ENCODE results near the gene INHBE.
"Not testable (repeated sequence)": the region's sequence is repeated elsewhere in the genome, so short reads cannot be mapped to it uniquely, and the experiment has no call there.

Gene INHBE

GRCh38 chr12:57441846-57442427, 13.2 kb upstream of the INHBE start:
- Histone ChIP-seq H3K9me3 (ENCODE audit: low read length) (0 out of 2 replicates have a peak, but pooled peaks cover 2% of the 10 kb centered on the region), H2AFZ (ENCODE audit: low read length) (no peak overlapping the region), H3K36me3 (ENCODE audit: insufficient read depth, low read length) (no peaks in the 10 kb centered on the region; the same call in 1 of the 2 replicates), H3K27ac (ENCODE audit: low read depth, low read length, poor library complexity, severe bottlenecking) (no peak overlapping the region), H3F3A (ENCODE audit: insufficient read depth, low read length) (no peaks in the 10 kb centered on the region), H3K9ac (ENCODE audit: low read length) (no peak overlapping the region), H3K4me3 (ENCODE audit: low read depth, low read length, poor library complexity, severe bottlenecking) (no peak overlapping the region), H3K27me3 (ENCODE audit: insufficient read depth, low read length) (no peaks in the 10 kb centered on the region; the same call in 1 of the 2 replicates), H3K79me2 (ENCODE audit: insufficient read depth, low read length) (no peaks in the 10 kb centered on the region), H3K9me2 (ENCODE audit: low read depth, low read length) (no peaks in the 10 kb centered on the region), H3K4me1 (ENCODE audit: insufficient read depth, low read length, severe bottlenecking) (no peaks in the 10 kb centered on the region), H4K20me1 (ENCODE audit: insufficient read depth, low read length) (no peaks in the 10 kb centered on the region), H3K4me2 (ENCODE audit: low read length) (no peak overlapping the region)
- no peak for TF ChIP-seq EZH2 (IDR thresholded peaks at IDR 0.05; ENCODE audit: borderline replicate concordance, low read length)
- TF ChIP-seq, protein P1, sequence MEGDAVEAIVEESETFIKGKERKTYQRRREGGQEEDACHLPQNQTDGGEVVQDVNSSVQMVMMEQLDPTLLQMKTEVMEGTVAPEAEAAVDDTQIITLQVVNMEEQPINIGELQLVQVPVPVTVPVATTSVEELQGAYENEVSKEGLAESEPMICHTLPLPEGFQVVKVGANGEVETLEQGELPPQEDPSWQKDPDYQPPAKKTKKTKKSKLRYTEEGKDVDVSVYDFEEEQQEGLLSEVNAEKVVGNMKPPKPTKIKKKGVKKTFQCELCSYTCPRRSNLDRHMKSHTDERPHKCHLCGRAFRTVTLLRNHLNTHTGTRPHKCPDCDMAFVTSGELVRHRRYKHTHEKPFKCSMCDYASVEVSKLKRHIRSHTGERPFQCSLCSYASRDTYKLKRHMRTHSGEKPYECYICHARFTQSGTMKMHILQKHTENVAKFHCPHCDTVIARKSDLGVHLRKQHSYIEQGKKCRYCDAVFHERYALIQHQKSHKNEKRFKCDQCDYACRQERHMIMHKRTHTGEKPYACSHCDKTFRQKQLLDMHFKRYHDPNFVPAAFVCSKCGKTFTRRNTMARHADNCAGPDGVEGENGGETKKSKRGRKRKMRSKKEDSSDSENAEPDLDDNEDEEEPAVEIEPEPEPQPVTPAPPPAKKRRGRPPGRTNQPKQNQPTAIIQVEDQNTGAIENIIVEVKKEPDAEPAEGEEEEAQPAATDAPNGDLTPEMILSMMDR (IDR thresholded peaks at IDR 0.05; ENCODE audit: low read length) = no peak

GRCh38 chr12:57444337-57444736, 10.8 kb upstream of the INHBE start:
- not testable (repeated sequence) for H3K79me2 ChIP-seq (ENCODE audit: insufficient read depth, low read length)

DNA sequence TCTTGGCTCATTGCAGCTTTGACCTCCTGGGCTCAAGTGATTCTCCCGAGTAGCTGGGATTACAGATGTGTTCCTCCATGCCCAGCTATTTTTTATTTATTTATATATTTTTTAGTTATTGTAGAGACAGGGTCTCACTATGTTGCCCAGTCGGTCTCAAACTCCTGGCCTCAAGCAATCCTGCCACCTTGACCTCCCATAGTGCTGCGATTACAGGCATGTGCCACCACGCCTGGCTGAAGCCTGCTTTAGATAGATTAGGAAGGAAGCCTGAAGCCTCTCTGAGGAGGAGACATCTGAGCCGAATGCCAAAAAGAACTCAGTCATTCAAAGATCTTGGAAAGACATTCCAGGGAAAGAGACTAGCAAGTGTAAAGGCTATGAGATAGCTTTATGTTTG, 10.4 kb upstream of the INHBE start:
- Histone ChIP-seq H3K4me3 (ENCODE audit: low read depth, low read length, poor library complexity, severe bottlenecking) (no peak overlapping the region), H3K4me2 (ENCODE audit: low read length) (no peak overlapping the region), H3K27me3 (ENCODE audit: insufficient read depth, low read length) (no peaks in the 10 kb centered on the region; the same call in 1 of the 2 replicates), H4K20me1 (ENCODE audit: insufficient read depth, low read length) (no peaks in the 10 kb centered on the region), H3K36me3 (ENCODE audit: insufficient read depth, low read length) (no peaks in the 10 kb centered on the region; the same call in 1 of the 2 replicates), H3K79me2 (ENCODE audit: insufficient read depth, low read length) (no peaks in the 10 kb centered on the region), H3K9me3 (ENCODE audit: low read length) (0 out of 2 replicates have a peak, but pooled peaks cover 2% of the 10 kb centered on the region), H3F3A (ENCODE audit: insufficient read depth, low read length) (no peaks in the 10 kb centered on the region), H3K9me2 (ENCODE audit: low read depth, low read length) (no peaks in the 10 kb centered on the region), H3K27ac (ENCODE audit: low read depth, low read length, poor library complexity, severe bottlenecking) (no peak overlapping the region), H3K4me1 (ENCODE audit: insufficient read depth, low read length, severe bottlenecking) (no peaks in the 10 kb centered on the region), H2AFZ (ENCODE audit: low read length) (no peak overlapping the region), H3K9ac (ENCODE audit: low read length) (no peak overlapping the region)
- no peak for TF ChIP-seq EZH2 (IDR thresholded peaks at IDR 0.05; ENCODE audit: borderline replicate concordance, low read length)
- TF ChIP-seq, protein P1 (IDR thresholded peaks at IDR 0.05; ENCODE audit: low read length) = no peak

More at GRCh38 chr12:57444337-57444736, 10.8 kb upstream of the INHBE start:
- H3K4me3 ChIP-seq (ENCODE audit: low read depth, low read length, poor library complexity, severe bottlenecking); H3K4me1 ChIP-seq (ENCODE audit: insufficient read depth, low read length, severe bottlenecking); H3K4me2 ChIP-seq (ENCODE audit: low read length); H3K9me3 ChIP-seq (ENCODE audit: low read length); H3K9me2 ChIP-seq (ENCODE audit: low read depth, low read length); H3K27ac ChIP-seq (ENCODE audit: low read depth, low read length, poor library complexity, severe bottlenecking); H3K27me3 ChIP-seq (ENCODE audit: insufficient read depth, low read length); H3K36me3 ChIP-seq (ENCODE audit: insufficient read depth, low read length); H3F3A ChIP-seq (ENCODE audit: insufficient read depth, low read length); H2AFZ ChIP-seq (ENCODE audit: low read length); H4K20me1 ChIP-seq (ENCODE audit: insufficient read depth, low read length); H3K9ac ChIP-seq (ENCODE audit: low read length): not testable (repeated sequence)
